HL-60 (cell line): ENCODE data around the gene HS1BP3.

ENCODE experiments used
- GABPA ChIP-seq: IDR thresholded peaks from 2 replicates; pipeline ENCODE4 v1.6.1; 2012; ENCODE audit warnings: low read depth
- SPI1 ChIP-seq: IDR thresholded peaks from 2 replicates; pipeline ENCODE4 v1.6.1; 2012; ENCODE audit warnings: low read depth, mild to moderate bottlenecking, borderline replicate concordance
- TF ChIP-seq, protein P1 (sequence below): IDR thresholded peaks from one replicate; pipeline ENCODE4 v1.5.1; 2011; ENCODE audit warnings: low read length, control low read depth, inconsistent platforms; ENCODE audit not compliant: insufficient read depth

DNA sequence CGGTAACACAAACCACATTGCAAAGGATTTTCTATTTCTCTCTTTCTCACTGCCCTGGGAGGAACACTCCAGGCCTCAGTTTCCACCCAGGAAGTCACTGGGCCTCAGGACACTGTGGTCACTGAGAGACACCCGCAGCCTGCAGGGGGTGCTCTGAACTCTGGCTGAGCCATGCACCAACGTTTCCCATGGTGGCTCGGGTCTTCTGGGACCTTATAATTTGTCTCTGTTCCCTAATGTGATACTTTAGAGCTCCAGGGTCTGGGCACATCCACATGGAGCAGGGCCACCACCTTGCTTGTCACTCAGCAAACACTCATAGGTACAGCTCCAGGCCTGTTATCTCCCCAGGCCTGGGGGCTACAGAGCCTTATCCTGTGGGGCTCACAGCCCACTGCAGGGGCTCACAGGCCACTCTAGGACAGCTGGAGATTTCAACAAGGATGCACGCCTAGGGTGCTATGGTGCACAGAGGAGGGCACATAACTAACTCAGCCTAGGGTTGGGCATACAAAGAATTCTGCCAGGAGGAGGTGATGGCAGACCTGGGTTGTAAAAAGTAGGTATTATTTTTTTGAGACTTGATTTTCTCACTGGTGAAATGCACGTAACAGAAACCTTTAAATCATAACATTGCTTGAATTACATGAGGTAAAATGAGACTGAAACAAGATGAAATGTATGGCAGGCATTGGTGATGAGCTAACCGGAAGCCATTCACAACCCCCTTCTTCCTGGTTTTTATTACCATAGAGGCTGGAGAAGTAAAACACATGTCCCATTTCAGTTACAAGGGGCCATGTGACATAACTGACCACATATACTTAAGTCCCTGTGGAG lies 3.0 kb upstream of the HS1BP3 start:
- TF ChIP-seq, protein P1, sequence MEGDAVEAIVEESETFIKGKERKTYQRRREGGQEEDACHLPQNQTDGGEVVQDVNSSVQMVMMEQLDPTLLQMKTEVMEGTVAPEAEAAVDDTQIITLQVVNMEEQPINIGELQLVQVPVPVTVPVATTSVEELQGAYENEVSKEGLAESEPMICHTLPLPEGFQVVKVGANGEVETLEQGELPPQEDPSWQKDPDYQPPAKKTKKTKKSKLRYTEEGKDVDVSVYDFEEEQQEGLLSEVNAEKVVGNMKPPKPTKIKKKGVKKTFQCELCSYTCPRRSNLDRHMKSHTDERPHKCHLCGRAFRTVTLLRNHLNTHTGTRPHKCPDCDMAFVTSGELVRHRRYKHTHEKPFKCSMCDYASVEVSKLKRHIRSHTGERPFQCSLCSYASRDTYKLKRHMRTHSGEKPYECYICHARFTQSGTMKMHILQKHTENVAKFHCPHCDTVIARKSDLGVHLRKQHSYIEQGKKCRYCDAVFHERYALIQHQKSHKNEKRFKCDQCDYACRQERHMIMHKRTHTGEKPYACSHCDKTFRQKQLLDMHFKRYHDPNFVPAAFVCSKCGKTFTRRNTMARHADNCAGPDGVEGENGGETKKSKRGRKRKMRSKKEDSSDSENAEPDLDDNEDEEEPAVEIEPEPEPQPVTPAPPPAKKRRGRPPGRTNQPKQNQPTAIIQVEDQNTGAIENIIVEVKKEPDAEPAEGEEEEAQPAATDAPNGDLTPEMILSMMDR, result no peak
- no peak for TF ChIP-seq GABPA
- no peak for TF ChIP-seq SPI1
